ENCODE results near the gene AKT1.

The AKT1 gene

DNA sequence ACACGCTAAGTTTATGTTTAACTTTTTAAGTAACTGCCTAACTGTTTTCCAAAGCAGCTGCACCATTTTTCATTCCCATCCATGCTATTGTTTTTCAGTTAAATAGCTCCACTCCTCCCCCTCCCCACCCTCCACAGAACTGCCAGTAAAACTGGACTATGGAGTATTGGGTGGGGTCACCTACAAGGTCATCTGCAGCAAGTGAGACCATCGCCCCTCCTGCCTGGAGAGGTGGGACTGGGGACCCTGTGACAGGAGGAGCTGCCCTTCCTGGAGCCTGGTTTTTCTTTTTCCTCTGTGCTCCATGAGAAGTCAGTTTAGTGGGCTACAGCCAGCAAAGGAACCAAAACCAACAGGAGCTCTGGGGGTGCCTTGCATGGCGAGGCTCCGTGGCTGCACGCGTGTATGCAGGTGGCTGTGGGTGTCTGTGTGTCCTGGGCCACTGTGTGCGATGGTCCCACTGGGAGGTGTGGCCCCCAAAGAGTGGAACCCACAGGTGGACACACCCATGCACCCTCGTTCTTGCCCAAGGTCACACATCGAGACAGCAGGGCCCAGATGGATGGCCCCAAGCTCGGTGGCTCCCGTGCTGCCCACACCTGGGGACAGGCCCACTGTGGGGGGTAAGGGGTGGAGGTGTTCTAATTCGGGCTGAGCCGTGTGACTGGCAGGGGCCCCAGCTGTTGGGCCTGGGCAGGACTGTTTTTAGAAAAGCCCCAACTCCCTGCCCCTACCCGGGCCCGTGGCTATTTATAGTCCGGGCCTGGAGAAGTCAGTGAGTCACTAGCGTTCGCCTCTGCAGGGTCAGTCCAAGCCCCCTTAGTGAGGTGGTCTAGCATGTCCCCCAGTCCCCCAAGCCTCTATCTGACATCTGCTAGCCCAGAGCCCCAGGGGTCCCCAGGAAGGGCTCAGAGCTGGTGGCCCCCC is 73.8 kb downstream of the AKT1 start:
- no peak for DNase-seq

All from activated CD4-positive, alpha-beta T cell treated with anti-CD3 and anti-CD28 coated beads, Interleukin-2, Interleukin-6, amounts not matched to agents 100 ng/mL and 50 ng/mL, durations not matched to agents 16 hours and 8 hours (primary cell).